GM19193 (cell line): ENCODE measurements around the gene PPP1R16B.

Experiments used
- POLR2A ChIP-seq: IDR thresholded peaks from 4 replicates; pipeline ENCODE4 v1.6.1; 2011; ENCODE audit not compliant: insufficient read depth, insufficient read length; ENCODE audit errors: extremely low read depth

PPP1R16B gene

GRCh38 chr20:38805502-38805957 lies at the start of gene PPP1R16B:
PPP1R16B (plus strand) TSS chr20:38805697; CDS start chr20:38835926, 30,229 bp downstream.
- peak; percentile 96 for TF ChIP-seq POLR2A

GRCh38 chr20:38757145-38757775 lies 48.2 kb upstream of the PPP1R16B start:
- TF ChIP-seq POLR2A = no peak

- no peak for TF ChIP-seq POLR2A
These were observed 46.4 kb upstream of the PPP1R16B start for GRCh38 chr20:38759106-38759505.

- no peak for TF ChIP-seq POLR2A
These were observed 44.5 kb upstream of the PPP1R16B start for GRCh38 chr20:38760978-38761377.

- no peak for TF ChIP-seq POLR2A
These were observed 43.3 kb upstream of the PPP1R16B start for GRCh38 chr20:38762174-38762573.

GRCh38 chr20:38763616-38764015 lies 41.9 kb upstream of the PPP1R16B start:
- no peak for TF ChIP-seq POLR2A

- TF ChIP-seq POLR2A = no peak
These were observed 40.8 kb upstream of the PPP1R16B start for GRCh38 chr20:38764567-38765318.

- TF ChIP-seq POLR2A = no peak
These were observed 39.4 kb upstream of the PPP1R16B start for GRCh38 chr20:38766071-38766470.

GRCh38 chr20:38769376-38770295 lies 35.9 kb upstream of the PPP1R16B start:
- TF ChIP-seq POLR2A = no peak

GRCh38 chr20:38770546-38770945 lies 35.0 kb upstream of the PPP1R16B start:
- no peak for TF ChIP-seq POLR2A

GRCh38 chr20:38770970-38771369 lies 34.5 kb upstream of the PPP1R16B start:
- no peak for TF ChIP-seq POLR2A

GRCh38 chr20:38771621-38772020 lies 33.9 kb upstream of the PPP1R16B start:
- no peak for TF ChIP-seq POLR2A

GRCh38 chr20:38774167-38774566 lies 31.3 kb upstream of the PPP1R16B start:
- TF ChIP-seq POLR2A = no peak

GRCh38 chr20:38776363-38776762 lies 29.1 kb upstream of the PPP1R16B start:
- TF ChIP-seq POLR2A = no peak
